IgD-negative memory B cell (primary cell): ENCODE measurements around the gene DHRS1. TPM values are rescaled to one million over a fixed set of nuclear protein-coding genes. Genes with fewer than 3 reads are reported as not detected.
"Not testable (repeated sequence)": the region's sequence is repeated elsewhere in the genome, so short reads cannot be mapped to it uniquely, and the experiment has no call there.

Experiments used
- H3K27ac Mint-ChIP-seq, 3 donors: one replicate each; pipeline ENCODE4 v1.8.0; 2020 to 2022; ENCODE audit warnings: mild to moderate bottlenecking in 3 of 3, mixed read lengths in 3 of 3, moderate library complexity in 1 of 3
- H3K27me3 Mint-ChIP-seq: one replicate; pipeline ENCODE4 v1.8.0; 2021; ENCODE audit warnings: mixed read lengths
- H3K36me3 Mint-ChIP-seq: one replicate; pipeline ENCODE4 v1.8.0; 2020; ENCODE audit warnings: mild to moderate bottlenecking, mixed read lengths
- H3K4me1 Mint-ChIP-seq, 3 donors: one replicate each; pipeline ENCODE4 v1.8.0; 2020 to 2022; ENCODE audit warnings: mixed read lengths in 3 of 3, mild to moderate bottlenecking in 1 of 3
- H3K4me3 Mint-ChIP-seq, 4 donors: one replicate each; pipeline ENCODE4 v1.8.0; 2020 to 2022; ENCODE audit warnings: mild to moderate bottlenecking in 4 of 4, mixed read lengths in 4 of 4, moderate library complexity in 3 of 4
- H3K9me3 Mint-ChIP-seq, 3 donors: one replicate each; pipeline ENCODE4 v1.8.0; 2020 to 2021; ENCODE audit warnings: mixed read lengths in 3 of 3, mild to moderate bottlenecking in 1 of 3
- polyA plus RNA-seq: library from polyadenylated mRNA; unstranded; fragments of 300-500 nt; fragmentation: Illumina TruSeq; gene quantifications from one replicate; pipeline ENCODE4 v1.2.3, GENCODE V29; 2021

DHRS1 gene
- polyA plus RNA-seq, 1 donor from 2014 or later, result 27.3 TPM

GRCh38 chr14:24332268-24332993, 32.9 kb upstream of the DHRS1 start:
- Mint-ChIP-seq H3K9me3 (no peaks in the 10 kb centered on the region), H3K4me3 (peak overlapping the region; percentile 70 to 92 (median 88)), H3K27ac (peak overlapping the region; percentile 3 to 94 (median 59)), H3K27me3 (peaks cover 30% of the 10 kb centered on the region), H3K36me3 (peaks cover 5% of the 10 kb centered on the region), H3K4me1 (peaks cover 6 to 17% (median 17%) of the 10 kb centered on the region in 3 donors)

- Mint-ChIP-seq H3K9me3 (no peaks in the 10 kb centered on the region), H3K27ac (peak overlapping the region; percentile 3 to 94 (median 59)), H3K4me1 (peaks cover 6 to 19% (median 17%) of the 10 kb centered on the region in 3 donors), H3K27me3 (peaks cover 31% of the 10 kb centered on the region), H3K36me3 (peaks cover 5% of the 10 kb centered on the region), H3K4me3 (peak overlapping the region; percentile 70 to 92 (median 88))
Observed at GRCh38 chr14:24331731-24332267, 32.2 kb upstream of the DHRS1 start.

DNA sequence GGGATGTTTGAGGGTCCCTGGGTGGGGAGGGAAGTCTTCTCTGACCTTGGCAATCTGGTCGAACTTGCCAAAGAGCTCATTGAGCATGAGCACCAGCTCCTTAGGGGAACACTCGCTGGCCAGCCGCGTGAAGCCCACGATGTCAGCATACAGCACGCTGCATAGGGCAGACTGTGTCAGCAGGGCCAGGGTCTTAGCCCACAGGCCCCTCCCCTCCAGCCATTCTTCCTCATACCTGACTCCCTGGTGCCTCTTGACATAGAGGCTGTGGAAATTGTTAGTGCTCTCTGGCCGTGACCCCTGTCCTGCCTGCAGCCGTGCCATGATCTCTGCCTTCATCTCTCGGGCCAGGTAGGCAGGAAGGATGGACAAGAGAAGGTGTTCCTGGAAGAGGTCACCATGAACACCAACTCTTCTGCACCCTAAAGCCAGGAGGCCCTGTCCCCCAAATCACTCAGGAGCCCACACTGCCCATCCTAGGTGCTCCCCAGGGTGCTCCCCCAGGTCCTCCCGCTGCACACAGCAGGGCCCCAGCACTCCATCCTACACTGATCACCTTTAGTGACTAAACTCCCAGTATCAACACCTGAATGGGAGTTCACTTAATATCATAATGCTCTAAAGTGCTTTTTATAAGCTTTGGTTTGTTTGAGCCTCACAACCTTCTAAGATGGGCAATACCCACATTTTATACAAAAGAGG, 31.5 kb upstream of the DHRS1 start:
- Mint-ChIP-seq H3K27ac (peak overlapping the region in 2 of 3 donors; percentile 54 to 58), H3K4me3 (no peak overlapping the region), H3K4me1 (peaks cover 6 to 19% (median 17%) of the 10 kb centered on the region in 3 donors), H3K27me3 (peaks cover 31% of the 10 kb centered on the region), H3K9me3 (no peaks in the 10 kb centered on the region), H3K36me3 (peaks cover 4% of the 10 kb centered on the region)

GRCh38 chr14:24329736-24330135, 30.2 kb upstream of the DHRS1 start:
- Mint-ChIP-seq H3K4me1 (peaks cover 6 to 17% (median 15%) of the 10 kb centered on the region in 3 donors), H3K9me3 (no peaks in the 10 kb centered on the region), H3K36me3 (no peaks in the 10 kb centered on the region), H3K27ac (peak overlapping the region in 1 of 3 donors; percentile 58), H3K4me3 (peak overlapping the region in 3 of 4 donors; percentile 51 to 63 (median 58)), H3K27me3 (peaks cover 26% of the 10 kb centered on the region)

GRCh38 chr14:24329073-24329663, 29.6 kb upstream of the DHRS1 start:
- Mint-ChIP-seq H3K9me3 (no peaks in the 10 kb centered on the region), H3K4me1 (peaks cover 6 to 17% (median 13%) of the 10 kb centered on the region in 3 donors), H3K27ac (no peak overlapping the region), H3K36me3 (no peaks in the 10 kb centered on the region), H3K4me3 (peak overlapping the region in 1 of 4 donors; percentile 63), H3K27me3 (peaks cover 23% of the 10 kb centered on the region)

DNA sequence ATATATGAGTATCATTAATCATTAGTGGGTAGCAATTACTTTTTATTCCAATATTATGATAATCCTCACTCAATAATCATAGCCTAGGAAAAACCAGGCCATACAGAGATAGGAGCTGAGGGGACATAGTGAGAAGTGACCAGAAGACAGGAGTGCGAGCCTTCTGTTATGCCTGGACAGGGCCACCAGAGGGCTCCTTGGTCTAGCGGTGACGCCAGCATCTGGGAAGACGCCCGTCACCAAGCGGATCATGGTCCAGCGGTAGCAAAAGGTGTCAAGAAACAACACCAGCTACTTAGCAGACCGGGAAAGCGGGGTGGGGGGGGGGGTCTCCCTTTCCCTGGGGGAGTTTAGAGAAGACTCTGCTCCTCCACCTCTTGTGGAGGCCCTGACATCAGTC, 28.3 kb upstream of the DHRS1 start:
- H3K36me3 Mint-ChIP-seq, H3K9me3 Mint-ChIP-seq, H3K27ac Mint-ChIP-seq: not testable (repeated sequence)
- Mint-ChIP-seq H3K4me1 (peaks cover 6 to 15% (median 10%) of the 10 kb centered on the region in 3 donors), H3K4me3 (peak overlapping the region in 1 of 4 donors; percentile 32), H3K27me3 (peaks cover 12% of the 10 kb centered on the region)

- Mint-ChIP-seq H3K27ac (peak overlapping the region in 1 of 3 donors; percentile 69), H3K27me3 (peaks cover 6% of the 10 kb centered on the region), H3K36me3 (no peaks in the 10 kb centered on the region), H3K9me3 (no peaks in the 10 kb centered on the region), H3K4me1 (peaks cover 4 to 11% (median 9%) of the 10 kb centered on the region in 3 donors), H3K4me3 (no peak overlapping the region)
Observed at GRCh38 chr14:24327303-24327702, 27.7 kb upstream of the DHRS1 start.

DNA sequence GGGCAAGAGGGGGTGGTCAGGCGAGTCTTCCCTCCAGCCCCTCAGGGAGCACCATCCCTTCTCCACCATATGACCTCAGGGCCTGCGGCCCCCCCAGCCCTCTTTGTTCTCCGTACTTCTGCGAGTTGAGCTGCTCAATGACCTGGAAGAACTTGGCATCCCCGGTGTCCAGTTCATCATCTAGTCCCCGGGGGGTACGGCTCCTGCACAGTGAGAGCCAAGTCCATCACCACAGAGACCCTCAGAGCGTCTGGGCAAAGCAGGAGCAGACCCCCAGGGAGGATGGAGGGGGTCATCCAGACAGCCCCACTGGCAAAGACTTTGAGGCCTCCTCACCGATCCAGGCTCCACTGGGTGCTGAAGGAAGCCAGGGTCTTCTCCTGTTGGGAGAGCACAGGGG, 26.4 kb upstream of the DHRS1 start:
- Mint-ChIP-seq H3K9me3 (no peaks in the 10 kb centered on the region), H3K4me1 (peaks cover 0 to 8% (median 3%) of the 10 kb centered on the region in 3 donors), H3K27me3 (peaks cover 3% of the 10 kb centered on the region), H3K36me3 (no peaks in the 10 kb centered on the region), H3K27ac (peak overlapping the region in 1 of 3 donors; percentile 40), H3K4me3 (no peak overlapping the region)

- Mint-ChIP-seq H3K4me3 (no peak overlapping the region), H3K27me3 (peaks cover 3% of the 10 kb centered on the region), H3K9me3 (no peaks in the 10 kb centered on the region), H3K36me3 (no peaks in the 10 kb centered on the region), H3K4me1 (peaks cover 0 to 4% (median 3%) of the 10 kb centered on the region in 3 donors), H3K27ac (peak overlapping the region in 1 of 3 donors; percentile 7)
Observed at GRCh38 chr14:24325041-24325530, 25.5 kb upstream of the DHRS1 start.

GRCh38 chr14:24324024-24324423, 24.4 kb upstream of the DHRS1 start:
- Mint-ChIP-seq H3K4me3 (no peak overlapping the region), H3K9me3 (no peaks in the 10 kb centered on the region), H3K4me1 (peaks cover 0 to 4% (median 3%) of the 10 kb centered on the region in 3 donors), H3K27me3 (peaks cover 3% of the 10 kb centered on the region), H3K27ac (no peak overlapping the region), H3K36me3 (no peaks in the 10 kb centered on the region)

DNA sequence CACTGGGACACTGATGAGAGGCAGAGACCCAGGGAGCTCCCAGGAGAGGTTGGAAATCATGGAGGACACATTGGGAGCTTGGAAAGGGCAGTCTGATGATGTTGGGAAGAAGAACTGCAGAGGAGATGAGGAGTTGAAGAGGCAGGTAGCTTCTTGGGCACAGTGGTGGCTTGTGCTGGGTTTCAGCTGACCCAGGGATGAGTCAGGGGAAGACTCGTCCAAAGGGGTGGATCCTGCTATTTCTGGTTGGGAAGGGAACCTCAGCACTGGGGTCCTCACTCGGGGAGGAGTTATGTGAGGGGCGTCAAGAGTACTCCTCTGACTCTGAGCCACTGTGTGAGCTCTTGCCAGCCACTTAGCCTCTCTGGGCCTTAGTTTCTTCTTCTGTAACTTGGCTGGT, 23.8 kb upstream of the DHRS1 start:
- H3K9me3 Mint-ChIP-seq, result no peaks in the 10 kb centered on the region
- H3K27ac Mint-ChIP-seq, result no peak overlapping the region
- H3K27me3 Mint-ChIP-seq, result peaks cover 3% of the 10 kb centered on the region

DNA sequence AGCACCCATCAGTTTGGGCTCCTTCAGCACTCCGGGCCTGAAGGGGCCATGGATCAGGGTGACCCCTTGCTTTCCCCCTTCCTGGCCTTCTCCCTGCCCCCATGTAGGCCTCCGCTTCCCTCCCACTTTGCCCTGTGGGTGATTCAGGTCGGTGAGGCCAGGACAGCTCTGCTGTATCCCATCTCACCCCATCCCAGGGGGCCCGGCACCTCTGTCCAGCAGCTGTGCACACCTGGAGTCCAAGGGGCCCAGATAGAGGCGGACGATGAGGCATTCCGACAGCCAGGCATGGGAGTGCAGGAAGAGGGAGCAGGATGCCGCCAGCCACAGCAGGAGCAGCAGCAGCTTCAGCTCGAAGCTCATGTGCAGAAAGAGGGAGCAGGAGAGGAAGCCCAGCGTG, 23.1 kb upstream of the DHRS1 start:
- Mint-ChIP-seq H3K36me3 (no peaks in the 10 kb centered on the region), H3K27me3 (peaks cover 3% of the 10 kb centered on the region), H3K27ac (peak overlapping the region in 1 of 3 donors; percentile 74), H3K9me3 (no peaks in the 10 kb centered on the region), H3K4me1 (peaks cover 0 to 4% (median 0%) of the 10 kb centered on the region in 3 donors), H3K4me3 (no peak overlapping the region)

More for the DNA sequence above, 23.8 kb upstream of the DHRS1 start:
- Mint-ChIP-seq H3K4me3 (no peak overlapping the region), H3K4me1 (peaks cover 0 to 4% (median 2%) of the 10 kb centered on the region in 3 donors), H3K36me3 (no peaks in the 10 kb centered on the region)

DNA sequence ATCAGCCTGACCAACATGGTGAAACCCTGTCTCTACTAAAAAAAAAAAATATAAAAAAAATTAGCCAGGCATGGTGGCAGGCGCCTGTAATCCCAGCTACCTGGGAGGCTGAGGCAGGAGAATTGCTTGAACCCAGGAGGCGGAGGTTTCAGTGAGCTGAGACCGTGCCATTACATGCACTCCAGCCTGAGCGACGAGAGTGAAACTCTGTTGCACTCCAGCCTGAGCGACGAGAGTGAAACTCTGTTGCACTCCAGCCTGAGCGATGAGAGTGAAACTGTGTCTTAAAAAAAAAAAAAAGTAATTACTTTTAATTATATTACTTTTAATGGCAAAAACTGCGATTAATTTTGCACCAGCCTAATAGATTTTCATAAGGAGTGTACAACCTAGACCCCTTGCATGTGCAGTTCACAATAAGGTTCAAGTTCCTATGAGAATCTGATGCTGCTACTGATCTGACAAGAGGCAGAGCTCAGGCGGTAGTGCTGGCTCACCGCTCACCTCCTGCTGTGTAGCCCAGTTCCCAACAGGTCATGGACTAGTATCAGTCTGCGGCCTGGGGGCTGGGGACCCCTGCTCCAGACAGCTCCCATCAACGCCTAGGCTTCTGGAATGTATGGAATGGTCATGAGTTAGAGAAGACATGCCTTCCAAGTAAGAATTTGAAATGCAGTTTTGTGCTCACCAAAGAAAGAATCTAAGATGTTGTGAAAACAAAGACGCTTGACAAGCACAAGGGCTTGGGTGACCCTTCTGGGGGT, 21.8 kb upstream of the DHRS1 start:
- Mint-ChIP-seq H3K36me3 (no peaks in the 10 kb centered on the region), H3K4me3 (no peak overlapping the region), H3K27ac (no peak overlapping the region), H3K4me1 (peaks cover 0 to 2% (median 0%) of the 10 kb centered on the region in 3 donors), H3K9me3 (no peaks in the 10 kb centered on the region), H3K27me3 (no peaks in the 10 kb centered on the region)
